Measurements from ENCODE around the gene TFAP2C.

DNA sequence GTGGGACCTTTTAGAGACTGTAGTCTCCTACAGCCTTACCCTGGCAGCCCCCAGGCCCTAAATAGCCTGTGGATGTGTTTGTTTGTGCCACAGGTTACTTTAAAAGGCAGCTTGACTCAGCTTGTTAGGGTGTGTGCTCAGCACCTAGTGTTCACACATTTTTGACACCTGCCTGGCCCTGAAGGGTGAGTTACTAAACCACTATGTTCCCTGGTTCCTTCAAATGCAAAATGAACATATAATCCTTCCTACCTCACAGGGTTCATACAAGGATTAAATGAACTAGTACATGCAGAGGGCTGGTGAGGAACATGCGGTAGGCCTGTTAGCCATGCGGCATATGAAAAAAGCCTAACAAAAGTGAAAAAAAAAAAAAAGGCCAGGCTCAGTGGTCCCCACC lies 14.9 kb upstream of the TFAP2C start:
- TF ChIP-seq POLR2AphosphoS5 (IDR thresholded peaks at IDR 0.05; ENCODE audit: low read depth, low read length) (no peak), SIN3A (IDR thresholded peaks at IDR 0.05; ENCODE audit: borderline replicate concordance, insufficient read depth, low read depth, low read length) (no peak), TCF7L2 (IDR thresholded peaks at IDR 0.05; ENCODE audit: low read depth, low read length) (no peak)
- TF ChIP-seq, protein P1, sequence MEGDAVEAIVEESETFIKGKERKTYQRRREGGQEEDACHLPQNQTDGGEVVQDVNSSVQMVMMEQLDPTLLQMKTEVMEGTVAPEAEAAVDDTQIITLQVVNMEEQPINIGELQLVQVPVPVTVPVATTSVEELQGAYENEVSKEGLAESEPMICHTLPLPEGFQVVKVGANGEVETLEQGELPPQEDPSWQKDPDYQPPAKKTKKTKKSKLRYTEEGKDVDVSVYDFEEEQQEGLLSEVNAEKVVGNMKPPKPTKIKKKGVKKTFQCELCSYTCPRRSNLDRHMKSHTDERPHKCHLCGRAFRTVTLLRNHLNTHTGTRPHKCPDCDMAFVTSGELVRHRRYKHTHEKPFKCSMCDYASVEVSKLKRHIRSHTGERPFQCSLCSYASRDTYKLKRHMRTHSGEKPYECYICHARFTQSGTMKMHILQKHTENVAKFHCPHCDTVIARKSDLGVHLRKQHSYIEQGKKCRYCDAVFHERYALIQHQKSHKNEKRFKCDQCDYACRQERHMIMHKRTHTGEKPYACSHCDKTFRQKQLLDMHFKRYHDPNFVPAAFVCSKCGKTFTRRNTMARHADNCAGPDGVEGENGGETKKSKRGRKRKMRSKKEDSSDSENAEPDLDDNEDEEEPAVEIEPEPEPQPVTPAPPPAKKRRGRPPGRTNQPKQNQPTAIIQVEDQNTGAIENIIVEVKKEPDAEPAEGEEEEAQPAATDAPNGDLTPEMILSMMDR (IDR thresholded peaks at IDR 0.05): no peak
